GM21529 (cell line): ENCODE results near the gene ATXN2.
"Not testable (repeated sequence)": the region's sequence is repeated elsewhere in the genome, so short reads cannot be mapped to it uniquely, and the experiment has no call there.

ENCODE experiments used
- ATAC-seq: cut with Tn5 transposase; IDR thresholded peaks from one replicate; pipeline ENCODE4 v1.9.1; 2021; ENCODE audit not compliant: unreplicated experiment

ATXN2 gene

DNA sequence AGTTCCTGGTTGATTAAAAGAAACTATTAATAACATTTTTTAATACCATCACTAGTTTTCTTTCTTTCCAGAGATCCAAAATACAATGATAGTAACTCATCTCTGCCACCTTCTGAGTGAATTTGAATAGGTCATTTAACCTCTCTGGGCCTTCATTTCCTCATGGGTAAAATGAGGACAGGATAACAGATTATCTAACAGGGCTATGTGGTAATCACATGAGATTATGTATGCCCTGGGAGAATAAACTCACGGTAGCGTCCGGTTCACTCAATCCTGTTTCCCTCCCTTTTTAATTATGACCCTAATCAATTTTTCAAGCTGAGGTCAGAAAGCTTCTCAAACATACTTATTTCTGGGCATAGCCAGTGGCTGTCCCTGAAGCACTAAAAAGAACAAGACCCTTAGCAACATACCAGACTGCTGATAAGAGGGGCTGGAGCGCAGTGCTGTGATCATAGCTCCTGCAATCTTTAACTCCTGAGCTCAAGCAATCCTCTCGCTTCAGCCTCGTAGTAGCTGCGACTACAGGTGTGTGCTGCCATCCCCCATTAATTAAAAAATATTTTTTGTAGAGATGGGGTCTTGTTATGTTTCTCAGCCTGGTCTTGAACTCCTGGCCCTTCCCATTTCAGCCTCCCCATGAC, 24.2 kb downstream of the ATXN2 start:
- no peak for ATAC-seq

DNA sequence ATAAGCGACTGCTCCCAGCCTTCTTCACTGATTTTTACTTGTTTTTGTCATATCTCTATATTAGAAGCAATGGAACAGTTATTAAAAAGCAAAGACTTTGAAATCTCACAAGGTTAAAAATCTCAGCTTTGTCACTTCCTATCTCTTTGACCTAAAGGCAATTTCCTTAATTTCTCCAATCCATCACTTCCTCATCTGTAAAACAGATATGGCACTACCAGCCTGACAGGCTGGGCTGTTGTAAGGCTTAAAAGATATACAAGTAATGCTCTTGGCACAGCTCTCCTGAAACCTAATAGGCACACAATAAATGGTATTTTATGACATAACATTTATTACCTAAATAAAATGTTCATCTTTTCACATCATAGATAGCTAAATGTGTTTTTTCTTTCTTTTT, 25.6 kb downstream of the ATXN2 start:
- no peak for ATAC-seq

DNA sequence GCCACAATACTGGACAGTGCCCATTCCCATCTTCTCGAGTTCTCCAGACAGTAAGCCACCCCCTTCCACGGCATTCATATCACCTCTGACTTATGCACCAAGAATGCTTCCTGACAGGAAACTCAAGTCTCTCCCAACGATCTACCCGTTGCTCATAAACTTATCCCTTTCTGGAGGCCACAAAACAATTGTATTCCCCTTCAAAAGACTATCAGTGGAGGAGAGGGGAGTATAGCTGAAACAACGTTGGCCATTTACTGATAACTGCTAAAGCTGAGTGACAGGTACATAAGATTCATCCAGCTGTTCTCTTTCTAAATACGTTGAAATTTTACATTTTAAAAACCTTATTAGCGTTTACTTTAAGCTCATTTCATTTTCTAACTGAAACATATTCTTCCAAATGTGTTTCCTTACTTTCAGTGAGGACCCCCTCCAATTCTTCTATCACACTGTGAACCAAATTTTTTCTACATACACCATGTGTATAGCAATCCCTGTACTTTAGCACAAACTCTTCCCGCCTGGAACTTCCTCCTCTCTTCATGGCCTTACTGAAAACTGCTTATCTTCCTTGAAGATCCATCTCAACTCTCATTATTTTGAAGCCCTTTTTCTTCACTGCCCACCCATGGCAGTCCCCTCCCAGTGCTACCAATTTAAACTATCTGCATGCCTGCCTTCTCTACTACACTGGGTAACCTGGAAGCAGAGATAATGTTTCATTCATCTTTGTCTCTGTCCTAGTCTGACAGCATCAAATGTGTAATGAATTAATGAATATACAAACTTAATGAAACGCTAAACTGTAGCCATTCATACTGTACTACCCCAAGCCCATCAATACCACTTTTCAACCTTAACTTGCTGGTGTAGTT, 28.8 kb downstream of the ATXN2 start:
- ATAC-seq: no peak

DNA sequence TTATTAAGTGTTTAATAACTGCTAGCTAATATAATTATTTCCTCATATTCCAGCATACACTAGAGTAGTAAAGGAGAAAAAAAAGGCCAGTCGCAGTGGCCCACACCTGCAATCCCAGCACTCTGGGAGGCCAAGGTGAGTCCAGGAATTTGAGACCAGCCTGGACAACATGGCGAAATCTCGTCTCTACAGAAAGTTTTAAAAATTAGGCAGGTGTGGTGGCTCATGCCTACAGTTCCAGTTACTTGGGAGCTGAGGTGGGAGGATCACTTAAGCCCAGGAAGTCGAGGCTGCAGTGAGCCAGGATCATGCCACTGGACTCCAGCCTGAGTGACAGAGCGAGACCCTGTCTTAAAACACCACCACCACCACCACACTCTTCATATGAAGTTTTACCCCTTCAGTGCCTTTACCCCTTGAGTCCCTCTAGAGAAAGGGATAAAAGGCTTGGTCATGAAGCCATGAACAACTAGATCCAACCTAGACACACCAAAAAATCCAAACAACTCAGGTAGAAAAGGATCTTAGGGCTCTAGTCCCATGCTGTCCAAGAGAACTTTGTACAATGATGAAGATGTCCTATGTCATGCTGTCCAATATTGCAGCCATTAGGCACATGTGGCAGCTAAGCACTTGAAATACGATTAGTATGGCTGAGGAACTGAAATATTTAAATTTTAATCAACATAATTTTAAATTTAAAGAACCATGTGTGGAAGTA, 29.6 kb downstream of the ATXN2 start:
- no peak for ATAC-seq

DNA sequence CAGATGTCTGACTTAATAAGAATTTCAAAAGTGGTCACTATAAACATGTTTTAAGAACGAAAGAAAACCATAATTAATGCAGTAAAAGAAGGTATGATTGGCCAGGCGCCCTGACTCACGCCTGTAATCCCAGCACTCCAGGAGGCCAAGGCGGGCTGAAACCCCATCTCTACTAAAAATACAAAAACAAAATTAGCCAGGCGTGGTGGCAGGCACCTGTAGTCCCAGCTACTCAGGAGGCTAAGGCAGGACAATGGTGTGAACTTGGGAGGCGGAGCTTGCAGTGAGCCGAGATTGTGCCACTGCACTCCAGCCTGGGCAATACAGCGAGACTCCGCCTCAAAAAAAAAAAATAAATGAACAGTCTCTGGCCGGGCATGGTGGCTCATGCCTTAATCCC, 38.3 kb downstream of the ATXN2 start:
- ATAC-seq: not testable (repeated sequence)

DNA sequence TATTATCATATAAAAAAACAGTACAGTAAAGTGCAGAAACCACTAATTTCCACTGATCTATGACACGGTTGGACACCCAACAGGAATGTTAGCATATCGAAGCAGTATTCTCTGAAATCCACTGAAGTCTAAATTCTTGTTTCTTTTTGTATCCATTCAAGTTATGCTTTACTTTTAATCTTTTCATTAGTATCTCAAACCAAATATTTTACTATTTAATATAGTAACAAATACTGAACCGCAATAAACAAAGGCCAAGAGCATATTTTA, 41.1 kb downstream of the ATXN2 start:
- ATAC-seq: no peak

DNA sequence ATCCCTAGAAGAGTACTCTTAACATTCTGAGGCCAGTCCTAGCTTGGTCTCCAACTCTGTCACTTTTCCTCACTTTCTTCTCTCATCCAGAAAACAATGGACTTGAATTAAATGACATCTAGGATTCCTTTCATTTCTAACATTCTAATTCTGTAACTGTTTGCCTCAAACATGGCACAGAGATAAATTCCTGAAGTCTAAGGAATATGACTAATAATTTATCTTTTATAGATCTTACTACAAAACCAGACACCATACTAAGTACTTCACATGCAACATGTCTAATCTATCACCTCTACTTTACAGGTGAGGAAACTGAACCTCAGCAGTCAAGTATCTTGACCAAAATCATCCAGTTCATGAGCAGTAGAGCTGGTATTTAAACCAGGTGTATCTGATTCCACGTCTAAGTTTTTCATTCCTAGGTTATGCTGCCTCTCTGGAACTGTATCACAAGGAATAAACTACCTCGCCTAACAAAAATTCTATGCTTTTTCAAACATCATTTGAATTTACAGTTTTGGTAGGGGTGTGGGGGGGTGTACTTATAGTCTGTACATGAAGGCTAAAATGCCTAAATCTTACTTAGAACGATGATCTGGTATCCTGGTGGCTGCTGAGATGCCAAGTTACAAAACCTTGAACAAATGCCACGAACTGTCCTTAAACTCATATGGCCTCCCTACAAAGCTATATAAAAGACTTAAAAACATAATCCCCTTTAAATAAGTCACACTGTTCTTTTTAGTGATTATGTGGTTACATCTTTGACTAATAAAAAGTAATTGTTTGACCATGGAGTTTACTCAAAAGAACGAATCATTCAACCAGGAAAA, 41.6 kb downstream of the ATXN2 start:
- no peak for ATAC-seq

DNA sequence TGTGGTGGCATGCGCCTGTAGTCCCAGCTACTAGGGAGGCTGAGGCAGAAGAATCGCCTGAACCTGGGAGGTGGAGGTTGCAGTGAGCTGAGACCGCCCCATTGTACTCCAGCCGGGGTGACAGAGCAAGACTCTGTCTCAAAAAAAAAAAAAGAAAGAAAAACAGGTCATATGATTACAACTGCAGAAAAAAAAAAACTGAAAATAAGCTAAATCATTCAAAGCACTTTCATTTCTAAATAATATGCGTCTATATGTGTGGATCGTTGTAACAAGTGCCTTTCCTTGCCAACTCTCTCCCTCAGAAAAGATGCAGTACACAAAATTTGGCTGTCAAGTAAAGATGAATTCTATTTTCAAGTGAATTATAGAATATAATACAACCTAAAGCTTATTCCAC, 42.4 kb downstream of the ATXN2 start:
- ATAC-seq: no peak

DNA sequence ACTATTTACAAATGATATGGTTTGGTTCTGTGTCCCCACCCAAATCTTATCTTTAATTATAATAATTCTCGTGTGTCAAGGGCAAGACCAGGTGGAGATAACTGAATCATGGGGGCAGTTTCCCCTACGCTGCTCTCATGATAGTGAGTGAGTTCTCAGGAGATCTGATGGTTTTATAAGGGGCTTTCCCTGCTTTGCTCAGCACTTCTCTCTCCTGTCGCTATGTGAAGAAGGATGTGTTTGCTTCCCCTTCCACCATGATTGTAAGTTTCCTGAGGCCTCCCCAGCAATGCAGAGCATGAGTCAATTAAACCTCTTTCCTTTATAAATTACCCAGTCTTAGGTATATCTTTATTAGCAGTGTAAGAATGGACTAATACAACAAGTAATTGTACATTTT, 43.8 kb downstream of the ATXN2 start:
- ATAC-seq: not testable (repeated sequence)

DNA sequence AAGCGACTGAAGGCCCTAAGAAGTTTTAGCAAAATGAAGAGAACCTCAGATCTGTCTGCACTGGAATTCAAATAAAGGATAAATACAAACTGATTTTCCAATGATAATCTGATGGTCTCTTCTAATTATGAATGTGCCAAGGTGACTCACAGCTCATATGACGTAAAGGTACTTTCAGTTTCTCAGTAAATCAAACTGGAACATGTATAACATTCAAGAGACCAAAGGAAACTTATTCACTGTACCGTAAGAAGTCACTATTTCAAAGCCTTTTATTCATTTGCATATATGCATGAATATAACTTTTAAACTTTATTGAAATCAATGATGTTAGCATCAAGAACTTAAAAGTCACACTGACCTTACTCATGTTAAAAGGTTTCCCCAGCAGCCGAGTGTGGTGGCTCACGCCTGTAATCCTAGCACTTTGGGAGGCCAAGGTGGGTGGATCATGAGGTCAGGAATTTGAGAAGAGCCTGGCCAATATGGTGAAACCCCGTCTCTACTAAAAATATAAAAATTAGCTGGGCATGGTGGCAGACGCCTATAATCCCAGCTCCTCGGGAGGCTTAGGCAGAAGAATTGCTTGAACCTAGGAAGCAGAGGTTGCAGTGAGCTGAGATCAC, 52.2 kb downstream of the ATXN2 start:
- ATAC-seq: no peak

DNA sequence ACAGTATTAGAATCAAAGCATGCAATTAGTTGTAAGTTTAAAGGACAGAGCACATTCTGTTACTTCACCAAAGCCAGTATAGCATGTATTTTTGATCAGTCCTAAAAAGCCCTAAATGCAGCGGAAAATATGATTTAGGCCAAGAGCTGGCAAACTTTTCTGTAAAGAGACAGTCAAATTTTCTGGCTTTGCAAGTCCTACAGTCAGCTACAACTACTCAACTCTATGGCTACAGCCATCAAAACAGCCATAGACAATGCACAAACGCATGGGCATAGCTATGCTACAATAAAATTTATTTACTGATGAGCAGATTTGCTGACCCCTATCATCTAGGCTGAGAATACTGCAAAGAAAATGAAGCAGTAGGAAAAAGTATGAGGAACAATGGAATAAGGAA, 52.9 kb downstream of the ATXN2 start:
- ATAC-seq: no peak

DNA sequence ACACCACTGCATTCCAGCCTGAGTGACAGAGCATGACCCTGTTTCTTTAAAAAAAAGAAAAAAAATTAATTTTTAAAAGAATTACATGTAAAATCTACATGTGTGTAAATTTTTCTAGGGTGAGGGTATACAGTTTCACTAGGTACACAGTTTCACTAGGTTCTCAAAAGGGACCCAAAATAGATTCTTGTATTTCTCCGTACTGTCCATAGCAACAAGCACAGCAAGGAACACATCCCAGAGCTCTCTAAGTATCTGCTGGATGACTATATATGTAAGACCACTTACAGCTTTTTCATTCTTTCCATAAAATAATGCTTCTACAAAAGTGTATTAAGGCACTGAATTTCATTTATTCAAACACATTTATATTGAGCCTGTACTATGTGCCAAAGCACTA, 55.1 kb downstream of the ATXN2 start:
- ATAC-seq: no peak

DNA sequence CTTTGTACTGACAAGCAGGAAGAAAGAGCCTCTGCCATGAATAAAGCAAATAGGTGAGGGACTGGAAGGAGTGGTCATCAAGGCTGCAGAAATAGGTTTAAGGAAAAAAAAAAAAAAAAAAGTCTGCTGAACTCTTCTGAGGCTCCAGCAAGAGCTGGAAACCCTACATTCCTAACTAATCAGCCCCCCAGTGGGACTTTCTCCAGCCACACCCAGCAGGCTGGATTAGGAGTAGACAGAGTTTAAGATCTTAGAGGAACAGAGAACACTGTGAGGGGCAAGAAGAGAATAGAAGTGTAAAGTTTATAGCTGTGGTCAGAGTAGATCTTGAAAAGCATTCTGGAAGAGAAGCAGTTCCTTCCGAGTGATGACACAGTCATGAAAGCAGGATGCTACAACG, 66.4 kb downstream of the ATXN2 start:
- no peak for ATAC-seq

DNA sequence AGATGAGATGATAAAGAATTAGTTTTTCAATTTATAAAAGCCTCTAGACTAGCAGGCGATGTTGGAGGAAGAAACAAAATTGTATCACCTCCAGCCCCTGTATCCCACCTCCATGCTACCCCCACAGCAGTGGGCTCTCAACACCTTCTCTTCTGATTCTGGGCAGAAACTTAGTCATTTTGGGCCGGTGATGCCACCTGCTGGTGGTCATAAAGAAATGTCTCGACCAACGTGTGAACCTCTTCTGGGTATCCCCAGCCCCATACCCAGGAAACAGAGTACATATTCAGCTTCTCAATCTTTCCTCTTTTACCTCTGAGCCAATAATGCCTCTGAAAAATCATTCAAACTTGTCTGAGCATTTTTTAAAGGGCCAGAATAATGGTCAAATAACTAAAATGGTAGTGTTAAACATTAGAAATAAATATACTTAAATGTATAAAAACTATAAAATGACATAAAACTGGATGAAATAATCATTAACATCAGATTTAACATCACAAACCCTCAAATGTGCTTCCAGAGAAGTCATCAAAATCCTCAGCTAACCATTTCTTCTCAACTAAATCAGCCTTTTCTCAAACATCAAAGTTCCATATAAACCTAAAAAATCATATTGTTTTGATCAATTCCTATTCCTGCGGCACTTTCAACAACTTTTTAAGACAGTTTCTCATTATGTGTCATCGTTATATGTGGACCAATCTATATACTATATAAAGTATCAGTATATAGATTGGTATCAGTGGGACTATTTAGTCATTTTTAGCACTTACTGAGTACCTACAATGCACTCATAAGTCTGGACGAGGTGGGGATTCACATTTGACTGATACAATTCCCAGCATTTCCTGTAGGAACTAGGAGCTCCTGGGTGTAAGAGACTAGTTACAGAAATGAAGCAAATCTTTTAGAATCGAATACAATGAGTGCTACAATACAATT, 69.4 kb downstream of the ATXN2 start:
- ATAC-seq: no peak

DNA sequence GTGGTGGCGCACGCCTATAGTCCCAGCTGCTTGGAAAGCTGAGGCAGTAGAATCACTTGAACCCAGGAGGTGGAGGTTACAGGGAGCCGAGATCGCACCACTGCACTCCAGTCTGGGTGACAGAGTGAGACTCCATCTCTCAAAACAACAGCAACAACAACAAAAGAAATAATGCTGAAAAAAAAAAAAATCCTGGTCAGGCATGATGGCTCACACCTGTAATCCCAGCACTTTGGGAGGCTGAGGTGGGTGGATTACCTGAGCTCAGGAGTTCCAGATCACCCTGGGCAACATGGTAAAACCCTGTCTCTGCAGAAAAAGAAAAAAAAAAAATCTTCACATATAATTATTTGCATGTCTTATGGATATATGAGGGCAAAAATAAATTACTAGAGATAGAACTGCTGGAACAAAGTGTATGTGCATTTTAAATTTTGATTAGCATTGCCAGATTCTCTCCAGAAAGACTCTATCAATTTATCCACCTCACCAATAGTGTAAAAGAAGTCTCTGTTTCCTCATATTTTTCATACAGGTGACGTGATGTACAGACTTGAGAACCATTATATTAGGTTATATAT, 75.4 kb downstream of the ATXN2 start:
- no peak for ATAC-seq

DNA sequence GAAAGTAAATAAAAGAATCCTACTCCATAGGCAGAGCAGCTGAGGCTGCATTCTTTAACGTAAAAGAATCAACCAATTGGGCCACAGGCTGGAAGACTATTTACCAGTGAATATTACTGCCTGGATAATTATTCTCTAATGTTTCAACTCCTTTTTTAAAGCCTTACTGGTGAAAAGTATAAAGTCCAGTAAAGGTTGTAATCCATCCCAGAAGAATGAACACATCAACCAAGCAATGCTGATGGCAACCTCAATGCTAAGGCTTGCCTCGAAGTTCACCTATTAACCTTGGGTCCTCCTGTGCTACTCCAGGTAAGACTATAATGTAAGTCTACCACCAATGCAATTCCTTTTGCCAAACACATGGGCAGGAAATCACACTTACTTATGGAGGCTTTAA, 77.3 kb downstream of the ATXN2 start:
- ATAC-seq: no peak

DNA sequence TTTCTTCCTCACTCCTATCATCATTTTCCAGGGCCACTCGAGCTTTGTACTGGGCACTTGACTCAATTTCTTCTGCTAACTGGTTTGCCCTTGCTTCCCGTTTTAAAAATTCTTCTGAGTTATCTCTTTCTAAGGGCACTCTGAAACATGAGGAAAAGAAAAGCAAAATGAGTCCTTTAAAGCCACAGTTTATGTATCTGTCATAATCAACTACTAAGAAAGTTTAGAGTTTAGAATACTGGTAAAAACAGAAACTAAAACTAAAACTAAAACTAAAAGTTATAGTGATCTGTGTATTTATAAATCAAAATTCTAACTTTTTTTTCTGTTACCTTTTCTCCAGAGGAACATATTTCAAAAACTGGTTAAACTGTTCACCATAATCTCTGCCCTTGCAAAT, 79.2 kb downstream of the ATXN2 start:
- ATAC-seq: no peak

DNA sequence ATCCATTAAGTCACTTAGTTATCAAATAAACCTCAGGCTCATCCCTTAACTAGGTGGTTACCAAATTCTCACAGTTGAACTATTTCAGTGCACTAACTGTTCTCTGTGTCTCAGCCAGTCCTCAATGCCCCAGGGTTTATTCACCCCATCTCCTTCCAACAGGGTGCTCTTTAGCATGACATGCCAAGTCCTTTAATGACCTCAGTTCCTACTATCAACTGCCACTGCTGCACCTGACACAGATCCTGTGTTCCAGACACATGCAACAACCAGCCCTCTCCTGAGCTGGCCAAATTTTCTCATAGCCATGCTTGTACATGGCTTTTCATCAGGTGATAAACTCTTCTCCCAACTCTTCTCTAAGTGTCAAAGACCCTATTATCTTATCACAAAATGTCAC, 80.0 kb downstream of the ATXN2 start:
- ATAC-seq: no peak

DNA sequence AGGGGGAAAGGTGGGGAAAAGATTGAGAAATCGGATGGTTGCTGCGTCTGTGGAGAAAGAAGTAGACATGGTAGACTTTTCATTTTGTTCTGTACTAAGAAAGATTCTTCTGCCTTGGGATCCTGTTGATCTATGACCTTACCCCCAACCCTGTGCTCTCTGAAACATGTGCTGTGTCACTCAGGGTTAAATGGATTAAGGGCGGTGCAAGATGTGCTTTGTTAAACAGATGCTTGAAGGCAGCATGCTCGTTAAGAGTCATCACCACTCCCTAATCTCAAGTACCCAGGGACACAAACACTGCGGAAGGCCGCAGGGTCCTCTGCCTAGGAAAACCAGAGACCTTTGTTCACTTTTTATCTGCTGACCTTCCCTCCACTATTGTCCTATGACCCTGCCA, 91.4 kb downstream of the ATXN2 start:
- not testable (repeated sequence) for ATAC-seq
